Measurements from ENCODE around the gene NPHS1.
"Not testable (repeated sequence)": the region's sequence is repeated elsewhere in the genome, so short reads cannot be mapped to it uniquely, and the experiment has no call there.

The NPHS1 gene

DNA sequence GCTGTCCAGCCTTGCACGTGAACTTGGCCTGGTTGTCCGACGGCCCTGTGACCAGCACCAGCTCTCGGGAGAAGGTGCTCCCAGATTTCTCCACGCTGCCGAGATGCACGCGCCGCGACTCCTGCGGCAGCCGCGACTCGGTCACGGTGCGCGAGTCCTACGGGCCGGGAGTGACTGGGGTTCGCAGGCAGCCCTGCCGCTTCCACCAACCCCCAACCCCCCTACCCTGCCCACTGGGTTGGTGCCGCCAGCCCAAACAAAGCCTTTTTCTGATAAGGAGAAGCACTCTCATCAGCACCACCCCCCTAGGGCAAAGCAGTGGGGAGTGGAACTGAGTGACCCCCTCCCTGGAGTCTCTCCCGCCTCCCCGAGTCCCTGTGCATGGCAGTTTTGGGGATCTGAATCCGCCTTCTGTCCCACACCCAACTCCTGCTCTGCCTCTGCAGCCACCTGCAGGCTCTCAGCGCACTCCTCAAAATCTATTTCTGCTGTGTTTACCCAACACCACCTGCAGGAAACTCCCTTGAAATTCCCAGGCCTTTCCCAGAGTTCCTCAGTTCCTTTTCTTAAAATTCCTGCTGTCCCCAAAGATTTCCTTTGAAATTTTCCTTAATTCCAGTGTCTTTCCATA lies 6.2 kb downstream of the NPHS1 start:
- no peak for DNase-seq

DNA sequence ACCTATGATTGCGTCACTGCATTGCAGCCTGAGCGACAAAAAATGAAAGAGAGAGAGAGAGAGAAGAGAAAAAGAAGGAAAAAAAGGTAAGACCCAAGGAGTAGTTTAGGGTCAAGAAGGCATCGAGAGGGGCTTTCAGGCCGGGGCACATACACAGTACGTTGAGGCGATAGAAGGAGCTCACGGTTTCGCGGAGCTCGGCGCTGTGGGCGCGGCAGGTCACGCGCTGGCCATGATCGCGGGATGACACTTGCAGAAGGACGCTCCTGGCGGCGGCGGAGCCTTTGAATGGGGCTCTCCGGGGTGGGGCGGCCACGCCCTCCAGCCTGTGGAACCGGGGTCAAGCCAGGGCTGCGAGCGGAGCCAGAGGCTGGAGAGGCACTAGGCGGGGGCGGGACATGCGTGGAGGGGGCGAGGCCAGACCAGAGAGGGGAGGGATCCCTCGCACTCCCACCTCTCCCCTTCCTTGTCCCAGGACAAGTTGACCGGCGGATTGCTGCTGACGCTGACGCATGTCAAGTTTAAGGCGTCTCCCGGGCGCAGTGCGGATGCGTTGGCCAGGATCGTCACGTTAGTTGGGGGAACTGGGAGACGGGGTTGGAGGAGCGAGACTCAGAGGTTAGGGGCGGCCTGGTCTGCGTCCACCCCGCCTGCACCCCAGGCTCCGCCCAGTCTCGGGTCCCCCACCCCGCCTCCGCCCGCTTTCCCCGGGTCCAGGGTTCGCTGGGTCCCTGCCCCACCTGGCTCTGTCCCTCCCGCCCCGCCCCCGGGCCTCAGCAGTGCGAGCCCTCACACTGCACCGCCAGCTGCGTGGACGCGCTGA lies 6.9 kb downstream of the NPHS1 start:
- no peak for DNase-seq

DNA sequence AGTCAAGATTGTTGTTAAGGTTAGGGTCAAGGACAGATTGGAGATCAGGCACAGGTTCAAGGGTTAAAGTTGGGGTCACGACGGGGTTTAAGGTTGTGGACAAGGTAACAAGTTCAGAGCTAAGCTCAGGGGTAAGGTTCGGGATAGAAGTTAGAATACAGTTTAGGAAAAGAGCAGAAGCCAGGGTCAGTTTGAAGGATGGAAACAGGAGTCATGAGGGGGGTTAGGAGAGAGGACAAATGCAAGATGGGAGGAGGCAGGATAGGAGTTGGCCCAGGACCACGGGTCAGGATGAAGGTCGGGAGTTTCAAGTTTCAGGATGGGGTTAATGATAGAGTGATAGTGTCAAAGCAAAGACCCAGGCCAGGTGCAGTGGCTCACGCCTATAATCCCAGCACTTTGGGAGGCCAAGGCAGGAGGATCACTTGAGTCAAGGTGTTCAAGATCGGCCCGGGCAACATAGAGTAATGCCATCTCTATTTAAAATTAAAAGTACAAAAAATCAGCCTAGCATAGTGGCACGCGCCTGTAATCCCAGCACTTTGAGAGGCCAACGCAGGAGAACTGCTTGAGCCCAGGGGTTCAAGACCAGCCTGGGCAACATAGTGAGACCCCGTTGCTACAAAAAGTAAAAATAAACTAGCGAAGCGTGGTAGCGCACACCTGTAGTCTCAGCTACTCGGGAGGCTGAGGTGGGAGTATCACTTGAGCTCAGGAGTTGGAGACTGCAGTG lies 7.7 kb downstream of the NPHS1 start:
- no peak for DNase-seq

DNA sequence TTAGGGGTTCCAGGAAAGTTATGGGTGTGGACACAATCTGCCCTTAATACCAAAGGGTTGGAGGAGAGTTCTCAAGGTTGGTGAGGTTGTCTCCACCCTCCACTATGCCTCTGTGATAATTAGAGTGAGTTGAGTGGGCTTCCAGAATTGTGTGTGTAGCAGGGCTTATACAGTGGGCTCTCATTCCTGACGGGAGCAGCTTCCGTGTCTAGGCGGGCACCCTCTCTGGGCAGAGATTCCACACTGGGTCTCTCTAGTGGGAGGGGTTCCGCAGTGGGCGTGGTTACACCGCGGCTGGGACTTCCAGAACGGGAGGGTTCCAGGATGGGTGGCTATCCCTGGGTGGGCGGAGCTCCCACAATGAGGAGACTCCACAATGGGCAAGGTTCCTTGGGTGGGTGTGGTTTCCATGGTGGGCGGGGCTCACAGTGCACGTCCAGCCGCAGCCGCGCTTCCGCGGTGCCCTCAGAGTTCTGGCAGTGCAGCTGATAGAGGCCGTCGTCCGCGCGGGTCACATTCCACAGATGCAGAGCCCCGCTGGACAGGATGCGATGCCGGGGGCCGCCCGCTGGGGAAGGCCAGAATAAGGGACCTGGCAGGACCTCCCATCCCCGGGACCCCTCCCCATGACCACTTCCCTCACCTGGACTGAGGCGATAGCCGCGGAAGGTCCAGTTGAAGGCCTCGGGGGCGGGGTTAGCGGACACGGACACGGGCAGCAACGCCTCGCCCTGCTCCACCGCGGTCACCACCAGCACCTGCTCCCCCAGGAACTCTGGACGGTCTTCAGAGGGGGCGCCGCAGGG lies 8.4 kb downstream of the NPHS1 start:
- no peak for DNase-seq

DNA sequence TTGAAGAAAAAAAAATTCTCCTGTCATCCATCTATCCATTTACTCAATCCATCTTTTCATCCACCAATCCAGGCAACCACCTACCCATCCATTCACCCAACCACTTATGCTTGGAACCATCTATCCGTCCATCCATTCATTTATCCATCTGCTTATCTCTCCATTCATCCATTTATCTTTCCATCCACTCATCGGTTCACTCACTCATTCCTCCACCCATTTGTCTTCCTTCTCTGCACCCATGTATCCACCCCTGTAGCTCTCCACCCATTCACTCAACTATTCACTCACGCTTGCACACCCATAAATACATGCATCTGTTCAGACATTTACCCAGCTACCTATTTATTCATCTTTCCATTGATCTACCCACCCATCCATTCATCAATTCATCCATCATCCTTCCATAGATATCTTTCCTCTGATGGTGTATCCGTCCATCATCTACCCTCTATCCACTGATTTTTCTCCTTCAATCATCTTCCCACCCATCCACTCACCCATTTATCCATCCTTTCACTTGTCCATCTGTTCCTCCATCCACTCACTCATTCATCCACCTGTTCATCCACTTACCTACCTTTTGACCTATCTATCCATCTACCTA lies 9.5 kb downstream of the NPHS1 start:
- DNase-seq: no peak

DNA sequence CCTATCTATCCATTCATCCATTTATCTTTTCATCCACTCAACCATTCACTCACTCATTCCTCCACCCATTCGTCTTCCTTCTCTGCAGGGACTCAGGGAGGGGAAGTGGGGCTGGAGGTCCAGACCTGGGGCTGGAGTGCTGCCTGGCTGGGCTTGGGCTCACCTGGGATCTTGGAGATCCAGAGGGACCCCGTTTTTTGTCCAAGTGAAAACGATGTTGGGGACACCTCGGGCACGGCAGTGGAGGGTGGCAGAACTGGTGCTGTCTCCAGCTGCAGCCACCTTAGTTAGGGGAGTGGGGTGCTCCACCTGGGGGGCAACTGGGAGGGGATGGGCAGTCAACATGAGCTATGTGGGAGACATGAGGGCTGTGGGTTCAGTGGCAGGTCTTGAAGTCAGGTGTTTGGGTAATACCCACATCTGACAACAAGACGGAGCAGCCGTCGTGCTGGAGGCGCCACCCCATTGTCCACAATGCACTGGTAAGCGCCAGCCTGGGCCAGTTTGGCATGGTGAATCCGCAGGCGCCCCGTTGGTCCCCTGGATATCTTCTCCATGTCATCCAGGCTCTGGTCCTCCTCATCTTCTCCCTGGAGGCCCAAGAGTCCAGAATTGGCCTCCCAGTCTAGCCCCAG lies 10.2 kb downstream of the NPHS1 start:
- no peak for DNase-seq

DNA sequence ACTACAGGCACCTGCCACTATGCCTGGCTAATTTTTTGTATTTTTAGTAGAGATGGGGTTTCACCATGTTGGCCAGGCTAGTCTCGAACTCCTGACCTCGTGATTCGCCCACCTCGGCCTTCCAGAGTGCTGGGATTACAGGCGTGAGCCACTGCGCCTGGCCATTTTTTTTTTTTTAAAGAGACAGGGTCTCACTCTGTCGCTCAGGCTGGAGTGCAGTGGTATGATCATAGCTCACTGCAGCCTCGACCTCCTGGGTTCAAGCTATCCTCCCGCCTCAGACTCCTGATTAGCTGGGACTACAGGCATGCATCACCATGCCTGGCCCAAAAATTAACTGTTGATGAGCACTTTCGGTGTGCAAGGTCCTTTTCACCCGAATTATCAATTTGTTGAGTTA lies 16.2 kb downstream of the NPHS1 start:
- DNase-seq: not testable (repeated sequence)

DNA sequence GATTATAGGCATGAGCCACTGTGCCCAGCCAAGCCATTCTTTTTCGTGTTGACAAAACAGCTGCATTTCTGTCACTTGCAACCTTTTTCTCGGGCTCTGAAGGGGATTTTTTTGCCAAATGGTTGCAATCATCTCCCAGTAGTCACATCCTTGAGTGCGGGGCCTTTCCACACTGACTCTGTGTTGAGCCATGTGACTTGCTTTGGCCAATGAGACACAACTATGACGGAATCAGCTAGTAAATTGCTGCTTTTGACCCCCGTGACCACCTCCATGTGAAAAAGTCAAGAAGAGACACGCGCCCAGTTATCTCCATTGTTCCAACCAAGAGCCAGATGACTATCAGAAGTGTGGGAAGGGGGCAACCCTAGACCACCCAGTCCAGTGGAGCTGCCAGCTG lies 18.3 kb downstream of the NPHS1 start:
- DNase-seq: no peak

DNA sequence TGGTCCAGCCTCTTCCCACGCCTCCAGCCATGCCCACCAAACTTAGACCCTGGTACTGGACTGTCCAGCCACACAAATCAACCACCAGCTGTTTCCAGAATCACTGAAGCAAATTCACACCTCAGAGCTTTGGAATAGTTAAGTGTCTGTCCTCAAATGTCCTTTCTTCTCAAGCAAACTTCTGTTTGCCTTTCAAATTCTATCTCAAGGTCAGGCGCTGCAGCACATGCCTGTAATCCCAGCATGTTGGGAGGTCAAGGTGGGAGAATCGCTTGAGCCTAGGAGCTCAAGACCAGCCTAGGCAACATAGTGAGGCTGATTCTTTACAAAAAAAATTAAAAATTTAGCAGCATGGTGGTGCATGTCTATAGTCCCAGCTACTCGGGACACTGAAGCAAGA lies 20.2 kb downstream of the NPHS1 start:
- no peak for DNase-seq

DNA sequence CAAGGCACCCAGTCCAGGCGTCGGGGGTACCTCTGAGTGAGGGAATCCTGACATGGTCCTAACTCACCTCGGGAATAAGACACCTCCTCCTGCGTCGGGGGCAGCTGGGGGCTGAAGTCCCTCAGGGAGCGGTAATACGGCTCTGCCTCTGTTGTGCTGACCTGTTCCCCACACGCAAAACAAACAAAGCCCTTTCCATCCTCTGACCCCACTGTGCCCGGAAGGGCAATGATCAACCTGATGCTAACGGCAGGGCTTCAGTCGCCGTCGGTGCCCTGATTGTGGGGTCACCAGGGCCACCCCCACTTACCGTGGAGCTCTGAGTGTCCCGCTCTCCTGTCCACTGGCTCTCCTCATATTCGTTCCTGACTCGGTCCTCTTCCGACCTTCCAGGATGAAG lies 21.3 kb downstream of the NPHS1 start:
- DNase-seq: no peak

DNA sequence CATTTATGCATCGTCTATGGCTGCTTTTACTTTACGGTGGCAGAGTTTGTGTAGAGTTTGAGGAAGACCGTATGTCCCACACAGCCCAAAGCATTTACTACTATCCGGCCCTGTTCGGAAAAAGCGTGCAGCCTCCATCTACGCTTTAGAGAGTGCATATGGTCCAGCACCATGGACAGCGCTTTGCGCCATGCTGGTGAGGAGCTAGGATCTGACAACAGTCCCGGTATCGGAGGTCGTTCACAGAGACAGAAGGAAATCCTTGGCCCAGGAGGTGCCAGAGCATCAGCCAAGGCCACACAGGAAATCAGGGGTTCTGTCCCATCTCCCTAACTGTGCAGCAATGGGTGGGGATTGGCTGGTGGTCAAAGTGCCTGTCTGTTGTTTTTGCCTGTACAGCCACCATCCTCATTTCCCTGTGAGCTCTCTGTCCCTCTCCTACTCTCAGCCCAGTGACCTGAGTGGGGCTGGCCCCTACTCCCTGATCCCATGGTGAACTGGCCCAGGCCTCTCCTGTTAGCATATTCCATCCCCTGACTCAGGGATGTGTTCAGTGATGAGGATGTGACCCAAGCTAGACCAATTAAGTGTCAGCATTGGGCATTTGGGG lies 23.5 kb downstream of the NPHS1 start:
- DNase-seq: no peak

DNA sequence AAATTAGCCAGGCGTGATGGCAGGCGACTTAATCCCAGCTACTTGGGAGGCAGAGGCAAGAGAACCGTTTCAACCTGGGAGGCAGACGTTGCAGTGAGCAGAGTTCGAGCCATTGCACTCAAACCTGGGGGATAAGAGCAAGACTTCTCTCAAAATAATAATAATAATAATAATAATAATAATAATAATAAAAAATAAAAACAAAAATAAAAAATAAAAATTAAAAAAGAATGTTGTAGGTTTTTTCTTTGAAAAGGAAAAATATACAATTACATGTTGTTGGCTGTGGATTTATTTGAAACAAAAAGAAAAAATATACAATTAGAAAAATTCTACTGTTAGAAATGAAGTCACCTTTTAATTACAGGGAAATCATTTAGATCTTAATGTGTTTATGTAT lies 28.2 kb downstream of the NPHS1 start:
- no peak for DNase-seq

DNA sequence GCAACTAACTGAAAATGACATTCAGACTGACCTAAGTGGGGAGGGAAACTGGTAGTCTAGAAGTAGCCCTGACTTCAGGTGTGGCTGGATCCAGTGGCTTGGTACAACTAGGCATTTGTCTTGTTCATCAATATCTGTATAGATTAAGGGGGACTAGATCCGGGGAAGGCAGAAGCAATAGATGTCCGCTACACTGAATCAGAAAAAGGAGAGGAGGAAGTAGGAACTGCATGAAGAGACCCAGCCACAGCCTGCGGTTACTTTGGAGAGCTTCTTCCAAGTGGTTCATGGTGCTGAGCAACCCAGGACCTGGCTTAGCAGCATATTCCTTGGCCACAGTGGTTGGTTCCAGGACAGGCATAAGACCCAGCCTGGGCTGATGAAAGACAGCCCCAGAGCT lies 29.7 kb downstream of the NPHS1 start:
- DNase-seq: no peak

DNA sequence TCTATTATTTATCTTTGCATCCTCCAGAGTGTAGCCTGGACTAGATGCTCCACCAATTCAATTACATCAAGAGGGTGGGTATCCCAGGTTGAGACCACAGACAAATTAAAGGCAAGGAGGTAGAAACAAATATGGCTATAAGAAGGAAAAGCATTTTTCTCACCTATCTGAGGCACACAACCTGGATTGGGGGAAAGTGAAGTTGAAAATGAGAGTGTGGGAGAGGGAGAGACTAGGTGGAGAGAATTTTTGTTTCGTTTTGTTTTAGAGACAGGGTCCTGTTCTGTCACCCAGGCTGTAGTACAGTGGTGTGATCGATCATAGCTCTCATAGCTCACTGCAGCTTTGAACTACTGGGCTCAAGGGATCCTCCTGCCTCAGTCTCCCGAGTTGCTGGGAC lies 33.9 kb downstream of the NPHS1 start:
- DNase-seq: no peak

DNA sequence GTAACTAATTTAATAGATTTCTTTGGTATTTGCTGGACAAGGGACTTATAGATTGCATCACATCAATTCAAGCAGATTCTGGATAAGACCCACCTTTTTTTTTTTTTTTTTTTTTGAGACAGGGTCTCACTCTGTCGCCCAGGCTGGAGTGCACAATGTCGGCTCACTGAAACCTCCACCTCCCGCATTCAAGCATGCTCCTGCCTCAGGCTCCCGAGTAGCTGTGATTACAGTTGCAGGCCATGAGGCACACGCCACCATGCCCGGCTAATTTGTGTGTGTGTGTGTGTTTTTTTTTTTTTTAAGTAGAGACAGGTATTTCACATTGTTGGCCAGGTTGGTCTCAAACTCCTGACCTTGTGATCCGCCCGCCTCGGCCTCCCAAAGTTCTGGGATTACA lies 35.5 kb downstream of the NPHS1 start:
- no peak for DNase-seq

DNA sequence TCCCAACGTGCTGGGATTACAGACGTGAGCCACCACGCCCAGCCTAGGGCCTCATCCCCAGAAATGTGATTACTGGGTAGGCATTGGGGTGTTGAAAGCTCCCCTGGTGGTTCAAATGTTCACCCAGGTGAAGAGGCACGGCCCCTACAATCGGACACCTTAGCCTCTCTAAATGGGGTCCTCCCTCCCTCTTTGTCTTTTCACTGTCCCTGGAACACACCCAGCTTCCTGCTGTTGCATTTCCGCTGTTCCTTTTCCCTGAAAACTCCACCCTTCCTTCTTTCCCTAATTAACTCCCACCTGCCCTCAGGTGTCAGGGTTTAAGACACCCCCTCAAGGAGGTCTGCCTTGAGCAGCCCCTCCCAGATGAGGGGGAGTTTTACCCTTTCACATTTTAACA lies 36.0 kb downstream of the NPHS1 start:
- DNase-seq: no peak

DNA sequence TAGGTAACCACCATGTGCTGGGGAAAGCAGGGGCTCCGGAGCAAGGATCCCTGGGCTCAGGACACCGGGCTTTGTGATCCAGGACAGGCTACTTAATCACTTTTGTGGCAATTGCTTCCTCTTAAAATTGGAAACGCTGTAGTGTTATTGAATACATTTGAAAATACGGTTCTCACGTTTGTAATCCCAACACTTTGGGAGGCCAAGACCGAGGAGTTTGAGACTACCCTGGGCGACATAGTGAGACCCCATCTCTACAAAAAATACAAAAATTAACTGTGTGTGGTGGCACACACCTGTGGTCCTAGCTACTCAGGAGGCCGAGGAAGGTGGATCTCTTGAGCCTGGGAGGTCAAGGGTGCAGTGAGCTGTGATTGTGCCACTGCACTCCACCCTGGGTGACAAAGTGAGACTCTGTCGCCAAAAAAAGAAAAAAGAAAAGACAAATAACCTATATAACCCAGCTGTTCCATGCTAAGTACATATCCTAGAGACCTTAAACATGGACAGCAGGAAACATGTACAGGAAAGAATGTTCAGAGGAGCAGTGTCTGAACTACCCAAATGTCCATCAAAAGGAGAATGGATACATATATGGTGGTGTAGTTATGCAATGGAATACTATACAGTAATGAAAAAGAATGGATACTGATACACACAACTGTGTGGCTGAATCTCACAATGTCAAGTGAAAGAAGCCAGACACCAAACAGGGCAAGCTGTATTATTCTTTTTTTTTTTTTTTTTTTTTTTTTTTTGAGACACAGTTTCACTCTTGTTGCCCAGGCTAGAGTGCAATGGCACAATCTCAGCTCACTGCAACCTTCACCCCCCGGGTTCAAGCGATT lies 39.0 kb downstream of the NPHS1 start:
- no peak for DNase-seq

DNA sequence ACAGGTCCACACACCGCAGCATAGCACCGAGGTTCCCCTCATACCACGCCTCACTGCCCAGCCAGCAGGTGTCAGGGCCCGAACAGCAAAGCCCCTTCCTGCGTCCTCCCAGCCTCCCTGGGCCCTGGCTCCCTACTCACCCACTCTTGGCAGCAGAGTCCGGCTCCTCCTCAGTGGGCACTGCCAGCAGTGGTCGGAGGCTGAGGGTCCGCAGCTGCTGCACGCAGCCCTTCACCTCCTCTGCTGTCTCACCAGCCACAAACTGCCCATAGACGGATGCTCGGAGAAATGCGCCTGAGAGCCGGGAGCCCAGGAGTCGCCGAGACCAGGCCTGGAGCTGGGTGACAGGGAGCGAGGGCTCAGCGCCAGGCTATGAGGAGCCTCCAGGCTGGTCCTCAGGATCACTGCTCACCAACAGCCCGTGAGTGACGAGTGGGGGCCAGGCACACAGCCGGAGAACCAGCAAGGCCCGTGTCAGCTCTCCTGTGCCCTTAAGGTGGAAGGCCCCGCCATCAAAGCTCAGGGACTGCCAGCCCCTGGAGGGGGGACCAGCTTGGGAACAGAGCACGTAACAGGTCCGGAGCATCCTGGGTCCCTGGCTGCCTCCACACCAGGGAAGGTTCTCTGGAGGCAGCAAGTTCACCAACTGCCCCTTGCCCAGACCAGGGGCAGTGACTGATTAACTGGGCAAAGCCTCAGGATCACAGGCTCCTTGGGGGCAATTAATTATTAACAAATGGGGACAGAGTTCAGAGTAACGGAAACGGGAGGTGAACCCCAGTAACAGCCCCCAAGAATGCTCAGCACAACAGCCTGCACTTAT lies 39.9 kb downstream of the NPHS1 start, which contains the start of gene PRODH2:
TSS of gene PRODH2 (minus strand) at position 626 of the 823 bp plus-strand sequence. CDS start at position 586, 40 bp downstream.
- DNase-seq: no peak

DNA sequence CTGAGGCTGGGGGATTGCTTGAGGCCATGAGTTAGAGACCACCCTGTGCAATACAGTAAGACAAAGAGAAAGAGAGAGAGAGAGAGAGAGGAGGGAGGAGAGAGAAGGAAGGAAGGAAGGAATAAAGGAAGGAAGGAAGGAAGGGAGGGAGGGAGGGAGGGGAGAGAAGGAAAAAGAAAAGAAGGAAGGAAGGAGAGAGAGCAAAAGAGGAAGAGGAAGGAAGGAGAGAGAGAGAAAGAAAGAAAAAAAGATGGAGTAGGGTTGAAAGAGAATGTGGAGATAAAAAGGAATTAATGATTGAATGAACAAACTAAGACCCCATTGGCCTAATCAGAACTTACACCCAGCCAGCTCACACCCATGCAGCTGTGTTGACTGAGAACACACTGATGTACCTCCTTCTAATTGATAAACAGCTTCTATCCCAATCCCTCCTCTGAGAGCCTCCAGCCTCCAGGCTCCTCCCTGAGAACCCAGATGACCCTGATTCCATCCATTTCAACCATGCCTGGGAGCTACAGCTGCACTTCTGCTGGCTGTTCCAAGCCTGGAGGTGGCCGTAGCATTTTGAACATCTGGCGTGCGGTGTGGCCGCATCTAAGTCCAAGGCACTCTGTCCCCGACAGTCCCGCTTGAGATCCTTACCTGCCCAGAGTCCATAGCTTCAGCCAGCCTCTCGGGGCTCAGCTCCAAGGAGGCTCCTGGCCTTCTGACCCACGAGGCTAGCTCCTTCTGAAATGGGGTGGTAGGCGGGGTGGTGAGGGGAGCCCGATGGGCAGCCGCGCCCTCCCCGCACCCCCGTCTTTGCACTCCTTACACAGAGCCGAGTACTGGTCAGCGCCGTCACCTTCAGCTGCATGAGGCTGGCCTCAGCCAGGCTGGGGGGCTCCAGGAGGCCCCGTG lies 40.7 kb downstream of the NPHS1 start:
- no peak for DNase-seq
